ENCODE measurements around the gene MAPKBP1.

DNA sequence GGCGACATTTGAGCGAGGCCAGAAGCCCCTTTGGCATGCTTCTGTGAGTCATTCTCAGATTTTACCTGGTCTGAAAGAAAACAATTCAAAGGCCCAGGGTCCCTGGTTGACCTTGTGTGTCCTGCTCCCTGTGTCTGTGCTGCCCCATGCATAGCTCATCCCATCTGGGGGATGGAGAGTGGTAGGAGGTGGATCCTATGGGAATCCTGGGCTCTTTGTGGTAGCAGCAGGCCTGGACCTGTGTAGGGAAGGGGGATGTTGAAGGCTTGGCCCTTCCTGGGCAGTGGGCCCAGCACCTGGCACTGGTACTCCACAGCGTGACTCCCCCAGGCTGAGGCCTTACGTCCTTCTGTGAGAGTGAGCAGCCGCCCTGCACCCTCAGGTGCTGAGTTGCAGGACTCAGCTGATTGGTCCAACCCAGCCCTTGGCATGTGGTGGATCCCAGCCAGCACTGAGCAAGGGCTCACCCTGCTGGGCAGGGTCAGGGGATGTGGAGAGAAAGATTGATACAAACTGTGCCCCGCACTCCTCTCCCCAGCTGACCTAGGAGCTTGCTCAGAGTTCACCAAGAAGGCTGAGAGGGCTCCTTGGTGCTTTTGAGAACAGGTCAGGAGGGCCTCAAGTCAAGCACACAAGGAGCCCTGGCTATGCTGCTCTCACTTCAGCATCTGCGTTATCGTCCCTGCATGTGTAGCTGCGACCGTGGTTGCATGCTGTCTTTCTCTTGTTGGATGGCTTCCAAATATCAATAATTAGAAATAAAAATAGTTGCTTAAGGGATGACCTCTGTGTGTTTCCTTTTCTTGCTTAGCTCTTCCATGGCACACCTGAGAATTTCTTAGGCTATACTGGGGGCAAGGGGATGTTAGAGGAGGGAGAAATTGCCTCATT lies 32.3 kb downstream of the MAPKBP1 start:
- TF ChIP-seq, protein P1, sequence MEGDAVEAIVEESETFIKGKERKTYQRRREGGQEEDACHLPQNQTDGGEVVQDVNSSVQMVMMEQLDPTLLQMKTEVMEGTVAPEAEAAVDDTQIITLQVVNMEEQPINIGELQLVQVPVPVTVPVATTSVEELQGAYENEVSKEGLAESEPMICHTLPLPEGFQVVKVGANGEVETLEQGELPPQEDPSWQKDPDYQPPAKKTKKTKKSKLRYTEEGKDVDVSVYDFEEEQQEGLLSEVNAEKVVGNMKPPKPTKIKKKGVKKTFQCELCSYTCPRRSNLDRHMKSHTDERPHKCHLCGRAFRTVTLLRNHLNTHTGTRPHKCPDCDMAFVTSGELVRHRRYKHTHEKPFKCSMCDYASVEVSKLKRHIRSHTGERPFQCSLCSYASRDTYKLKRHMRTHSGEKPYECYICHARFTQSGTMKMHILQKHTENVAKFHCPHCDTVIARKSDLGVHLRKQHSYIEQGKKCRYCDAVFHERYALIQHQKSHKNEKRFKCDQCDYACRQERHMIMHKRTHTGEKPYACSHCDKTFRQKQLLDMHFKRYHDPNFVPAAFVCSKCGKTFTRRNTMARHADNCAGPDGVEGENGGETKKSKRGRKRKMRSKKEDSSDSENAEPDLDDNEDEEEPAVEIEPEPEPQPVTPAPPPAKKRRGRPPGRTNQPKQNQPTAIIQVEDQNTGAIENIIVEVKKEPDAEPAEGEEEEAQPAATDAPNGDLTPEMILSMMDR (IDR thresholded peaks at IDR 0.05), result peak; percentile 34; the same call in 1 of the 2 replicates
- no peak for TF ChIP-seq ZFX (IDR thresholded peaks at IDR 0.05; ENCODE audit: borderline replicate concordance)

All from 22Rv1 (cell line).